HCT116 (cell line): ENCODE measurements around the gene EDNRA. TPM values are rescaled to one million over a fixed set of nuclear protein-coding genes. Genes with fewer than 3 reads are reported as not detected.
A peak's percentile ranks its signal among the peaks of the same experiment; 100 is the strongest.

Source experiments
- ATAC-seq: fragments of 200-7000 bp; cut with Tn5 transposase; 2 replicates; pipeline ENCODE4 v1.9.1; 2020; ENCODE audit warnings: mild to moderate bottlenecking, moderate library complexity
- BruUV-seq: library from RNA; stranded (reverse); fragments of 400-500 nt; replicated peaks from 2 replicates; lab custom pipeline; 2021; lab: Mats Ljungman, UMichigan
- CTCF ChIA-PET: fragments of 300-600 bp; sonication (Branson Sonifier 250); formaldehyde crosslinking; loops from one replicate; lab custom pipeline; 2021; ENCODE audit warnings: antibody characterized with exemption; lab: Charles Lee
- POLR2A ChIA-PET: fragments of 300-600, 350-600 bp; sonication (Branson Sonifier 250); formaldehyde crosslinking; loops from one replicate; lab custom pipeline; 2021; ENCODE audit warnings: antibody characterized with exemption; lab: Charles Lee
- RAD21 ChIA-PET, 2 experiments: fragments of 300-600 bp; sonication (Branson Sonifier 250); formaldehyde crosslinking; loops; one replicate each; lab custom pipeline; 2023; ENCODE audit warnings: low total read pairs in 2 of 2; ENCODE audit not compliant: uncharacterized antibody in 2 of 2, unreplicated experiment in 2 of 2, low non-redundant PET in 1 of 2; lab: Charles Lee
- DNase-seq: peaks from one replicate; pipeline ENCODE4 v3.0.0-alpha.2; 2010; ENCODE audit warnings: low read depth, low spot score
- H2AFZ ChIP-seq: fragments of 200-600 bp; shearing (Covaris generic), sonication (generic); 2 replicates; pipeline ENCODE4 v1.6.1; 2017; ENCODE audit warnings: low read depth, mixed run types, mixed read lengths, antibody characterized with exemption, low read length; ENCODE audit not compliant: poor library complexity, severe bottlenecking
- H3K27ac ChIP-seq: 2 replicates; pipeline ENCODE4 v1.5.1; 2012; ENCODE audit warnings: low read depth, low read length
- H3K27me3 ChIP-seq: fragments of 200-600 bp; sonication (generic); 2 replicates; pipeline ENCODE4 v1.6.1; 2016; ENCODE audit warnings: mixed run types, low read length, mixed read lengths; ENCODE audit not compliant: insufficient read depth
- H3K36me3 ChIP-seq, 2 experiments: fragments of 200-500 bp in 1 of 2; fragments of 200-600 bp in 1 of 2; sonication (Bioruptor generic) in 1 of 2; sonication (generic) in 1 of 2; 2 replicates each; pipeline versions ENCODE4 v1.5.1 to v1.6.1; 2014 to 2016; ENCODE audit warnings: low read length in 2 of 2, inconsistent platforms in 1 of 2, mixed read lengths in 1 of 2, mixed run types in 1 of 2; ENCODE audit not compliant: insufficient read depth in 2 of 2, control insufficient read depth in 1 of 2
- H3K4me1 ChIP-seq, 2 experiments: fragments of 200-600 bp in 1 of 2; sonication (generic) in 1 of 2; 2 replicates each; pipeline versions ENCODE4 v1.5.1 to v1.6.1; 2012 to 2017; ENCODE audit warnings: low read length in 2 of 2, inconsistent platforms in 1 of 2, mild to moderate bottlenecking in 1 of 2, mixed read lengths in 1 of 2, mixed run types in 1 of 2, moderate library complexity in 1 of 2; ENCODE audit not compliant: insufficient read depth in 2 of 2, control insufficient read depth in 1 of 2
- H3K4me2 ChIP-seq: fragments of 200-600 bp; sonication (generic); 2 replicates; pipeline ENCODE4 v1.6.1; 2017; ENCODE audit warnings: mixed run types, low read length, mixed read lengths
- H3K4me3 ChIP-seq, 2 experiments: fragments of 200-600 bp in 1 of 2; sonication (generic) in 1 of 2; replicated peaks in 1 of 2; 2 replicates each; pipeline ENCODE4 v1.5.1; 2011 to 2016; ENCODE audit warnings: low read length in 2 of 2, control low read depth in 1 of 2, low read depth in 1 of 2, mild to moderate bottlenecking in 1 of 2, mixed read lengths in 1 of 2, mixed run types in 1 of 2
- H3K79me2 ChIP-seq: fragments of 200-600 bp; sonication (generic); 2 replicates; pipeline ENCODE4 v1.6.1; 2017; ENCODE audit warnings: mild to moderate bottlenecking, mixed run types, low read length, moderate library complexity, mixed read lengths; ENCODE audit not compliant: insufficient read depth
- H3K9ac ChIP-seq: fragments of 200-600 bp; sonication (generic); 2 replicates; pipeline ENCODE4 v1.6.1; 2016; ENCODE audit warnings: low read length, mixed read lengths
- H3K9me2 ChIP-seq: fragments of 200-600 bp; sonication (generic), shearing (Covaris generic); 2 replicates; pipeline ENCODE4 v1.6.1; 2017; ENCODE audit warnings: mixed run types, mild to moderate bottlenecking, moderate library complexity; ENCODE audit not compliant: insufficient read depth
- H3K9me3 ChIP-seq, 2 experiments: fragments of 200-500 bp in 1 of 2; fragments of 200-600 bp in 1 of 2; sonication (Bioruptor generic) in 1 of 2; sonication (generic) in 1 of 2; 2 replicates each; pipeline ENCODE4 v1.6.1; 2014 to 2017; ENCODE audit warnings: low read length in 2 of 2, mixed read lengths in 2 of 2, inconsistent platforms in 1 of 2, low read depth in 1 of 2, mild to moderate bottlenecking in 1 of 2, mixed run types in 1 of 2, moderate library complexity in 1 of 2; ENCODE audit not compliant: control insufficient read depth in 1 of 2, insufficient read depth in 1 of 2
- H4K20me1 ChIP-seq: fragments of 200-600 bp; sonication (generic), shearing (Covaris generic); 2 replicates; pipeline ENCODE4 v1.6.1; 2017; ENCODE audit warnings: mixed run types, mild to moderate bottlenecking, moderate library complexity; ENCODE audit not compliant: insufficient read depth
- CEBPB ChIP-seq: IDR thresholded peaks from 2 replicates; pipeline ENCODE4 v1.6.1; 2012; ENCODE audit warnings: low read depth
- EZH2phosphoT487 ChIP-seq: fragments of 200-600 bp; IDR thresholded peaks from 2 replicates; pipeline ENCODE4 v1.6.1; 2018; ENCODE audit warnings: antibody characterized with exemption, borderline replicate concordance
- FOSL1 ChIP-seq: IDR thresholded peaks from 2 replicates; pipeline ENCODE4 v1.6.1; 2012; ENCODE audit warnings: low read depth
- JUND ChIP-seq: IDR thresholded peaks from 2 replicates; pipeline ENCODE4 v1.6.1; 2012
- POLR2A ChIP-seq: IDR thresholded peaks from 2 replicates; pipeline ENCODE4 v1.7.0; 2011; ENCODE audit warnings: borderline replicate concordance; ENCODE audit not compliant: insufficient read depth, insufficient read length; ENCODE audit errors: extremely low read depth
- POLR2AphosphoS5 ChIP-seq: IDR thresholded peaks from 2 replicates; pipeline ENCODE4 v1.6.1; 2011; ENCODE audit warnings: mild to moderate bottlenecking, low read depth, low read length, moderate library complexity
- SIN3A ChIP-seq: IDR thresholded peaks from 2 replicates; pipeline ENCODE4 v1.6.1; 2012; ENCODE audit warnings: low read depth
- YY1 ChIP-seq: IDR thresholded peaks from 2 replicates; pipeline ENCODE4 v1.6.1; 2011; ENCODE audit warnings: low read length, low read depth, moderate library complexity, mild to moderate bottlenecking; ENCODE audit not compliant: insufficient replicate concordance; ENCODE audit errors: extremely low read depth
- ZBTB33 ChIP-seq: IDR thresholded peaks from 2 replicates; pipeline ENCODE4 v1.6.1; 2011; ENCODE audit warnings: mild to moderate bottlenecking, low read length, moderate library complexity; ENCODE audit not compliant: insufficient replicate concordance; ENCODE audit errors: extremely low read depth
- ZNF274 ChIP-seq: fragments of 200-500 bp; sonication (Bioruptor generic); IDR thresholded peaks from 2 replicates; pipeline ENCODE4 v1.6.1; 2014; ENCODE audit warnings: mild to moderate bottlenecking, low read depth, low read length, inconsistent platforms
- intact Hi-C: fragments of 100-400 bp; cut with micrococcal nuclease; formaldehyde crosslinking; loops from 2 replicates; pipeline ENCODE4 v1.10.0; 2022
- total RNA-seq: library from RNA; stranded (reverse); gene quantifications from one replicate; pipeline ENCODE4 v1.2.1, GENCODE V29; 2021; ENCODE audit not compliant: unreplicated experiment

EDNRA gene
- total RNA-seq, 1 experiment from 2014 or later, result 2.0 TPM

DNA sequence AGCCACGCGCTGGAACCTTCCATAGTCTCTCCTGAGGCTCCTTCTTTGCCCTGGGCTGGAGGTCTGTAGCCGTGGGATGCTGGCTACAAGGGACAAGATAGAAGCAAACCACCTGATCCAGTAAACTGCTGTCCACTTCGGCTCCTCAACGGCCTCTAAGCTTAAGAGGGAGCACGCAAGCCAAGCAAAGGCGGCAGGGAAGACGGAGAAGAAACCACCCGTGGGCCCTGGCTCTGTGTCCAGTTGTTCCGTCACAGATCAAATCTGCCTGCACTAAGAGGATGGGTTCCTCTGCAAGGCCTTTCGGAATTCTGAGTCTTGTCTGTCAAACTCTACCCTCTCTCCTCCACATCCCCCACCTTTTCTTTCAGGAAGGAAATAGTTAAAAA lies 401 bp upstream of the EDNRA start:
- Histone ChIP-seq H3K27me3 (no peaks in the 10 kb centered on the region), H3K79me2 (no peaks in the 10 kb centered on the region), H3K9me2 (no peaks in the 10 kb centered on the region), H3K9ac (peak overlapping the region; percentile 52; the same call in 1 of the 2 replicates), H3K36me3 (no peaks in the 10 kb centered on the region), H2AFZ (no peak overlapping the region), H3K4me3 (peak overlapping the region; percentile 44 to 57), H3K9me3 (no peaks in the 10 kb centered on the region), H4K20me1 (no peaks in the 10 kb centered on the region), H3K4me1 (peaks cover 0 to 2% of the 10 kb centered on the region in 2 experiments; a peak in 1 of 4 replicates), H3K4me2 (peak overlapping the region; percentile 70), H3K27ac (no peak overlapping the region)
- CTCF ChIA-PET, result no interaction called here
- intact Hi-C loops, result no loop called here
- BruUV-seq, result no TSS peak
- RAD21 ChIA-PET, result no interaction called here
- no peak for TF ChIP-seq SIN3A
- no peak for TF ChIP-seq EZH2phosphoT487
- no peak for TF ChIP-seq YY1
- TF ChIP-seq ZBTB33, result no peak
- TF ChIP-seq POLR2AphosphoS5, result no peak
- TF ChIP-seq CEBPB, result no peak
- no peak for TF ChIP-seq POLR2A
- no peak for TF ChIP-seq FOSL1
- TF ChIP-seq ZNF274, result no peak
- no peak for TF ChIP-seq JUND
- POLR2A ChIA-PET, result no interaction called here
- ATAC-seq (no peak), DNase-seq (no peak)
